Astrocyte (in vitro differentiated cells and primary cell): ENCODE measurements around the gene CLEC4C.
"Not testable (repeated sequence)": the region's sequence is repeated elsewhere in the genome, so short reads cannot be mapped to it uniquely, and the experiment has no call there.

ENCODE experiments used
- EZH2 ChIP-seq: IDR thresholded peaks from 2 replicates; pipeline ENCODE4 v1.6.1; 2012; ENCODE audit warnings: mild to moderate bottlenecking, low read length, inconsistent platforms; ENCODE audit not compliant: insufficient read depth
- TF ChIP-seq, protein P1 (sequence below): IDR thresholded peaks from 2 replicates; pipeline ENCODE4 v1.5.1; 2011; ENCODE audit warnings: low read depth, mild to moderate bottlenecking, inconsistent platforms, low read length, moderate library complexity; ENCODE audit not compliant: insufficient read depth

DNA sequence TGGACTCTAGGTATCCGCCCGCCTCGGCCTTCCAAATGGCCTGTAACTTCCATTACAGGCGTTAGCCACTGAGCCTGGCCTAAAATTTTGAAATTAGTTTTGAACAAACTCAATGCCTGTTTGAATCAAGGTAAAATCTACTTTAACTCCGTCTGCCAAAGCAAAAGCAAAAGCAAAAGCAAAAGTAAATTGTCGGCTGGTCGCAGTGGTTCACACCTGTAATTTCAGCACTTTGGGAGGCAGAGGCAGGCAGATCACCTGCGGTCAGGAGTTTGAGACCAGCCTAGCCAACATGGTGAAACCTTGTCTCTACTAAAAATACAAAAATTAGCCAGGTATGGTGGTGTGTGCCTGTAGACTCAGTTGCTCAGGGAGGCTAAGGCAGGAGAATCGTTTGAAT, 8.5 kb upstream of the CLEC4C start:
- TF ChIP-seq, protein P1, sequence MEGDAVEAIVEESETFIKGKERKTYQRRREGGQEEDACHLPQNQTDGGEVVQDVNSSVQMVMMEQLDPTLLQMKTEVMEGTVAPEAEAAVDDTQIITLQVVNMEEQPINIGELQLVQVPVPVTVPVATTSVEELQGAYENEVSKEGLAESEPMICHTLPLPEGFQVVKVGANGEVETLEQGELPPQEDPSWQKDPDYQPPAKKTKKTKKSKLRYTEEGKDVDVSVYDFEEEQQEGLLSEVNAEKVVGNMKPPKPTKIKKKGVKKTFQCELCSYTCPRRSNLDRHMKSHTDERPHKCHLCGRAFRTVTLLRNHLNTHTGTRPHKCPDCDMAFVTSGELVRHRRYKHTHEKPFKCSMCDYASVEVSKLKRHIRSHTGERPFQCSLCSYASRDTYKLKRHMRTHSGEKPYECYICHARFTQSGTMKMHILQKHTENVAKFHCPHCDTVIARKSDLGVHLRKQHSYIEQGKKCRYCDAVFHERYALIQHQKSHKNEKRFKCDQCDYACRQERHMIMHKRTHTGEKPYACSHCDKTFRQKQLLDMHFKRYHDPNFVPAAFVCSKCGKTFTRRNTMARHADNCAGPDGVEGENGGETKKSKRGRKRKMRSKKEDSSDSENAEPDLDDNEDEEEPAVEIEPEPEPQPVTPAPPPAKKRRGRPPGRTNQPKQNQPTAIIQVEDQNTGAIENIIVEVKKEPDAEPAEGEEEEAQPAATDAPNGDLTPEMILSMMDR: not testable (repeated sequence)
- TF ChIP-seq EZH2: not testable (repeated sequence)
